ENCODE results near the gene SYNGAP1.

SYNGAP1 gene

DNA sequence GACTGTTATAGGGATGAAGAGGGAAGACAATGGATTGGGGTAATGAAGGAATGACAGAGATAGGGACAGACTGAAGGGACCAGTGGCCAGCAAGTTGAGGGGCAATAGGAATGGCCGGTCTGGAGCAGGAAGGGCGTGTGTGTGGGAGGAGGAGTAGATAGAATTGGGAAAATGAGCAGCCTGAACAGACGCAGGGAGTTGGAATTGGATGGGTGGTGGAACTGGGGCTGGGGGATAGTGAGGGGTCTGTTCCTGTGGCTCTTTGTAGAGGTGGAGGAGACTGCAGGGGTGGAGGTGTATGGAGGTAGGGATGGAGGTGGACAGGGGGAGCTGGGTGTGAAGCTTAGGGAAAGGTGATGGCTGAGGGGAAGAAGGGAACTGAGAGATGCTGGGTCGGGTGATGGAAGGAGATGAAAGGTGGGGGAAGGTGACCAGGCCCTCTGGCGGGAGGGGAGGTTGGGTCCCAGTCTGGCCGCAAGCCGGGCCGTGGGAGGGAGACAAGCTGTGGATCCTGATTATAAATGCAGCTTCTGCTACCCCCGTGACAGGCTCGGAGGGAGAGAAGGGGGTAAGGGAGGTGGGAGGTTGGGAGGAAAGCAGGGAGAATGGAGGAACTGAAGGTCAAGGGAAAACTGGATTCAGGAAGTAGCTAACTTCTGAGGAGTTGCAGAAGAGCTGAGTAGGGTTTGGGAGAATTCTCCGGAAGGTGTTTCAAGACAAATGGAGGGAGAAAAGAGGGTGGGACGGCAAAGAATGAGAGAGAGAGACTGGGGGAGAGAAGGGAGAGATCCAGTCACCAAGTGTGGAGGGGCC, 5.2 kb downstream of the SYNGAP1 start:
- DNase-seq: no peak

DNA sequence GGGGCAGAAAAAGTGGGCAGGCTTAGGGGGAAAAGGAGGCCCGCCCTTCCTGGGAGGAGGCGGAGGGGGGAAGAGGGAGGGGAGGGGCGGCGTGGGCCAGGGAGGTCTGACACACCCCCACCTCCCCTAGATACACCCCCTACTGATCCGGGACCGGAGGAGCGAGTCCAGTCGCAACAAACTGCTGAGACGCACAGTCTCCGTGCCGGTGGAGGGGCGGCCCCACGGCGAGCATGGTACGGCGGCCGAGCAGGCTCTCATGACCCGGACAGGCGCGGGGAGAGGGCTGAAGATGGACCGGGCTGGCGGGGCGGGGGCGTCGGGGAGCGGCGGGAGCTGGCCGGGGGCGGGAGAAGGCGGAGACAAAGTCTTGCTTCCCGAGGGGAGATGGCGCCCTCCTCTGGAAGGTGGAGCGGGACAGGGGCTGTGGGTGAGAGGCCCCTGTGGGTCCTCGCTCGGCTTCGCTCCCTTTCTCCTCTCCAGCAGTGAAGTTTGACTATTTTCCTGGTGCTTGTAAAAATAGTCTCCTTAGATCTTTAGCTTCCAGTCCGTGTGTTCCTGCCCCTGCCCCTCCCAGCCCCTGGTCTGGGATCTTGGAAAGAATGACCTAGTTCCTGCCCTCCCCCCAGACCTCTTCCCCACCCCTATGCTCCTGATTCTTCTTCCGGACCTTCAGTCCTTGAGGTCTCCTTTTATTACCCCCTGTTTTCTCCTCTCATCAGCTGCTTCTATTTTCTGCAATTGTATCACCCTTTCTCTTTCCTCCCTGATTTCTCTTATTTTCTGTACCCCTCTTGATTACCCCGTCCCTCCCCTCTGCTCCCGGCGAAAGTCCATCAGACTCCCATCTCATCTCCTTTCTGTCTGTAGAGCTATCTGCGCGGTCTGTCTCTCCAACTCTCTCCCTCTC, 6.1 kb downstream of the SYNGAP1 start:
- DNase-seq: peak; percentile 79

DNA sequence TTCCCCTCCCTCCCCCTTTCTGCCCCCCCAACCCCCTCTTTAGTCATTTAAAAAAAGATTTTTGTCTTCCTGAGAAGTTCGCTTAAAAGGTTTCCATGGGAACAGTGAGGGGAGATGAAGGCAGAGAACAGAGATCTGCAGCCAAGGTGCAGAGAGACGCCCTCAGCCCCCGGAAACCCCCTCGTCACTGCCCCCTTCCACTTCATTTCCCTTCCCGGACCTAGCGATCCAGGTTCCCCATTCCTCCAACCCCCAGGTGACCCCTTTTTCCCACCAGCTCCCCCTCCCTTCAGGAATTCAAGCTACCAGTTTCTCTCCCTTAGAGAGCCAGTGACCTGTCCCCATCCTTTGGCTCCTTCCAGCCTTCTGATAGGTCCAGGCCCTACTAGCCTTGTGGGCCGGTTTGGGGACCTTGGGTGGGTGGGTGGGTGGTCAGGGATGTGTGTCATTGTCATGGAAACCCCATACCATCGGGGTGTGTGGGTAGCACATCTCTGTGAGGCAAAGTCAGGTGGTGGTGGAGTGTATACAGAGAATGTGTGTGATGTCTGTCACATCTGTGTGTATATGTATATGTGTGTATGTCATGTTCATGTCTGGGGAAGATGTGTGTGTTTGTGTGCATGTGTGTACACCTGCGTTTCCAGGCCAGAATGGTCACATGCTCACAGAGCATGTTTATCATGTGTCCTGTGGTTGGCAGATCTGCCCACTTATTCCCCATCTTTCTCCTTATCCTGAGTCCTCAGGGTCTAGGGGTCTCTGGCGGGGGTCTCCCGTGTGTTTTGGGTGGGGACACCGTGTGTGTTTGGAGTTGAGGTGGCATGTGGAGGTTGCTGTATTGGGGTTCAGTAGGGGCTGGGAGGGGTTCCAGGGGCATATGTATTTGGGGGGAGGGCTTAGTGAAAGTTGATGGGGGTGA, 7.0 kb downstream of the SYNGAP1 start:
- peak; percentile 56 for DNase-seq

DNA sequence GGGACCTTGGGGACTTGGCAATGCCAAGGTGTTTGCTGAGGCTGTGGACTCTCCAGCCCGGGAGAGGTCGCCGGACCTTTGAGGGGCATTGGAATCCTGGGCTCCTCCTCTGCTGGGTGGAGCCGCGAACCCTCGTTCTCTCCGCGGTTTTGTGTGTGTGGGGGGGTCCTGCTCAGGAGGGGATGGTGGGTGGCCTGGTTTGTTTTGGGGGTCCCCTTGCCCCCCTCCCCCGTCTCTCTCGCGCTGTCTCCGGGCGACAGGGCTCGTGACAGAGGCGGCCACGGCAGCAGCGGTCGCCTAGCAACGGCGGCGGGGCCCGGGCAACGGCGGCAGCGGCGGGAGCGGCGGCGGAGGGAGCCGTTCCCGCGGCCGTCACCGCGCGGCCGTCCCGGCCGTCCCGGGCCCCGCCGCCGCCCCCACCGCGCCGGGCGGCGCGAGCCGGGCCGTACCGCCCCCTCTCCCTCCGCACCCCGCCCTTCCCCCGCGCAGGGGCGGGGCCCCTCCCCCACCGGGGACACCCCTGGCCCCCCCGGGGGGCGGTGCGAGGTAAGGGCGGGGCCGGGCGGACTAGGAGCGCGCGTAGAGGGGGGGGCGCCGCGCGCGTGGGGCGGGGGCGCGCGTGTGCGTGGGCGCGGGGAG, 7.8 kb downstream of the SYNGAP1 start:
- peak; percentile 62 for DNase-seq

DNA sequence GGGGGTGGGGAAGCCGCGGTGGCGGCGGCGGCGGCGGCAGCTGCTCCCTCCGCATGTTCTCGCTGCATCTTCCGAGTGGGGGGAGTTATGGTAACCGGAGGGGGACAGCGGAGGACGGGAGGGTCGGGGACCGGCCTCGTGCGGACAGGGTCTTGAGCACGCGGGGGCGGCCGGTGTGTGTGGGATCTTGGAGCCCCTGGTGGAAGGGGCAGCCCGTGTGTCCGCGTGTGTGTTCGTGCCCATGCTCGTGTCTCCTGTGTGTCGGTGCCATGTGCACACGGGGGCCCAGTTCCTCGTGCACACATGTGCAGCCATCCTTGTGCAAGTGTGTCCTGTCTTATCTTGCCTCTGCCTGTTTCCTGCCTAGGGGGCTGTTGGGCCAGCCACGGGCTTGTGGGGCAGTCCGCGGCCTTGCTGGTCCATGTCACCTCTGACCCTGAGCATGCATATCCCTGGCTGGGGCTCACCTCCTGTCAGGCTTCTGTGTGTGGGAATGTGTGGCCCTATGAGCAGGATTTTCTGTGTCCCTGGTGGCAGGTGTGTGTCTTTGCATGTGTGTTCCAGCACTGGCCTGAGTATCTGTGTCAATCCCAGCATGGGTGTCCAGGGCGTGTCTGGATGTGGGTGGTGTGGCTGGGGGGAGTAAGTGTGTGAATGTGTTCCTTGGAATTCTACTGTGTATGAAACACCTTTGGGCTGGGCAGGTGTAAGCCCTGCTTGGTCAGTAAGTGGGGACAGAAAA, 8.5 kb downstream of the SYNGAP1 start:
- peak; percentile 45 for DNase-seq

DNA sequence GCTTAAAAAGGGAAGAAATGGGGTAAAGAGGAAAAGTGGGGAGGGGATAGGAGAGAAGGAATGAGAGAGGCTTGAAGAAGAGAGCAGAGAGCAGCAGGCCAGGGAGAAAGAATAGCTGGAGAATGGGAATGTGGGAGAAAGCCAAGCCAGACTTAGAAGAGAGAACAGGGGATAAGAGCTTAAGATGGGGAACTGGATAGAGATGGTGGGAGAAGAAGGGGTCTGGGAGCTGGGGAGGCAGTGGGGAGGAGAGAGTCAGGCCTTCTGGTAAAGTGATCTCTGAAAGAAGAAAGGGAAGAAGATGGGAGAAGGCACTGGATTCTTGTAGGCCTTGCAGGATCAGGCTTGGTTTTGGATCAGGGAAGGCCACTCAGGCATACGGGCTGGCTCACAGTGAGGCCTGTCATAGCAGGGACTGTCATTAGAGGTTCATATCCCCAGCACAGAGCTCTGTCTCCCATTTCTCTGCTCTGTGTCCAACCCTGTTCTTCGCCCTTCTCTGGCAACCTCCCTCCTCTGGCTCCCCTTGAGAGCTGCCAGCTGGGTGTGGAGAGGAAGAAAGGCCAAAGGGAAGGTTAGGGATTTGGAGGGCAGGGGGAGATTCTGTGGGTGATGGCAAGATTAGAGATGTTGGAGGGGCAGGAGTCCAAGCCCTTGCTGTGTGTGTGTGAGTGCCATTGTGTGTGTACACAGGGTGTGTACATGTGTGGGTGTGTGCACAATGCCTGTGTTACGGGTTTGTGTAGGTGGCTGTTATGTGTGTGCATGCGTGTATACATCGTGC, 9.3 kb downstream of the SYNGAP1 start:
- DNase-seq: no peak

DNA sequence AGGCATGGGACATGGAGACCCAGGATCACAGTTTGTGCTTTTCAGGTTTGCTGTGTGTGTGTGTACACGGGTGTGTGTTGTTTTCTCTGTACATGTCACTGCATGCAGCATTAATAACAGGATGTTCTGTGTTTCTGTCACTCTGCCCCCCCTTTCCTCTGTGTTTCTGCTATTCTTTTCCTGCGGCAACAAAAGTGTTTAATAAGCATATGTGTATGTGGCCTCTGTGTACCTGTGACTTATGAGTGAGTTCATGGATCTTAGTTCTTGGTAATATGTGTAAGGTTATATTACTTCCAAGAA, 9.8 kb downstream of the SYNGAP1 start:
- peak; percentile 42 for DNase-seq

DNA sequence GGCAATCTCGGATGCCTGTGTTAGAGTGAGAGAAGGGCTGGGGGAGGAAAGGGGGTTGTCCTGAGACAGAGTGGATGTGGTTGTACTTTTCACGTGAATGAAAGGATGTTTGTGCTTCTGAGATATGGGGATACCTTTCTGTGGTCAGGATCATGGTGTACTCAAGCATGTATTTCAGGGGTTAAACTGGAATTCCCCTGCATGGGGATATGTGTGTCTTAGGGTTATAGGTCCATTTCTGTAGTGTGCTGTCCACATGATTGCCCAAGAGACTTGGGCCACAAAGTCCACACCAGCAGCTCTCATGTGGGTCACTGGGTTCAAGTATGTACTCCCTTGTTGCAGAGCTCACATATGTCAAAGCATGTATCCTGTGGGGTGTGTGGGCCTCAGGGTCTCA, 10.5 kb downstream of the SYNGAP1 start:
- DNase-seq: no peak

DNA sequence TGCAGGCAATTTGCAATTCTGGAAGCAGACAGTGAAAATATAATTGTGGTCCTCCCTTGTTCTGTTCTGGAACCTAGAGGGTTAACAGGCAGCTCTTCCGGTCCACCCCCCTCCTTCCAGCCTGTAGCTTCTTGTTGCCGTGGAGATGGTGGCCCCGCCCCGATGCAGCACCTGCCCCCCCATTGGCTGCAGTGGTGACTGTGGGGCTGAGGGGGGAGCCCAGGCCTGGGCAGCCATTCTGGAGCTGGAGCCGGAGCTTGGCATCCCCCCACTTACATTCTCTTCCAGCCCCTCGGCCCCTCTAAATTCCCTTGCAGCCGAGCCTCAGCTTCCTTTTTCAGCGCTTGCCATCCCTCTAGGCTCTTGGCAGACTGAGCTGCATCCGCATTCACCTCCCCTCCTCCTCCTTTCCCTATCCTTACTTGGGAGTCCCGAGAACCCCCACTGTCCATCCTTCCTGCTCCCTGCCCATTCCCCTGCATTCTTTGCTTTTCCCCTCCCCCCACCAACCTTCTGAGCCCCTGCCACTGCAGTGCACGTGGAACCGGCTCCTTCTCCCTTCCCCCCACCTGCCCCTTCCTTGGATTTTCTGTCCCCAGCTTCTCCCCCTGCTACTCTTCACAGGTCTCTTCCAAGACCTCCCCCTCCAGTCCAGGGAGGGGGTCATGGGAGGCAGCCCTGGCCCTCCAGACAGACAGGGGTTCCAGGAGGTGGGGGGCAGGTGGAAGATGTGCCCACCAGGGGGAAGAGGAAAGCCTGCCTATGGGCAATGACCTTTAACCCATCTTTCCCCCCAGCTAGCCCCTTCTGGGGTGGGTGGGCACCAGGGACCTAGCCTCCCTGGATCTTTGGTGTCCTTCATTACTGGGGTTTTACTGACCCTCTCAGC, 11.4 kb downstream of the SYNGAP1 start:
- peak; percentile 81 for DNase-seq

DNA sequence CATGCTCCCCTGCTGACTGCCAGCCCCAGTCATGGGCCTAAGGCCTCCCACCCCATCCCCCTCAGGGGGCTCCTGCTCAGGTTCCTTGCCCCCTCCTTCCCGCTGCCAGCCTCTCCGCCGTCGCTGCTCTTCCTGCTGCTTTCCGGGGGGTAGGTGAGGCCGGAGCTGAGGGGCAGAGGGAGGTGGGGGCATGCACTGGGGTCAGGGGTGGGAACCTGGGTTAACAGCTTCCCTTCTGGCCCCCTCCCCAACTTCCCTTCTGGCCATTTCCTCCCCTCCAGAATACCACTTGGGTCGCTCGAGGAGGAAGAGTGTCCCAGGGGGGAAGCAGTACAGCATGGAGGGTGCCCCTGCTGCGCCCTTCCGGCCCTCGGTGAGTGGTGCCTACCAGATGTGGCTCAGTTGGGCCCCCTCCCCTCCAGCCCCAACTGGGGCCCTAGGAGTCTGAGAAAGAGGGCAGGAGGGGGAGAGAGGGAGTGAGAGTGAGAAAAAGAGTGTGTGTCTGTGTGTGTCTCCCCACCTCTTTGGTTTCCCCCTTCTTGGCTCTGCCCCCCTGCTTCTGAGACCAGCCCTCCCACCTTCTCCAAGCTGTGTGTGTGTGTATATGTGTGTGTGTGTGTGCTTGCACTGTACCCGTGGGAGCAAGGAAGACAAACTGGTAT, 12.1 kb downstream of the SYNGAP1 start:
- no peak for DNase-seq

DNA sequence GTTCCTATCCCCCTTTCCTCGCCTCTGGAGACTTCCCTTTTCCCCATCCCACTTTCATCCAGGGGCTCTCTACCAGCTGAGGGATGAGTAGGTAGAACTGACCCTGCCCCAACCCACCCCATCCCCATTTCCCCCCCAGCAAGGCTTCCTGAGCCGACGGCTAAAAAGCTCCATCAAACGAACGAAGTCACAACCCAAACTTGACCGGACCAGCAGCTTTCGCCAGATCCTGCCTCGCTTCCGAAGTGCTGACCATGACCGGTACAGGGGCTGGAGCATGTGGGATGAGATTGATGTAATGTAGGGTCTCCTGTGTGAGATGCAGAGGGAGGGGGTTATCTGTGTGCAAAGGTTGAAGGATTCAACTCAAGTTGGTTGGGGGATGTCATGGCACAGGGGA, 12.7 kb downstream of the SYNGAP1 start:
- DNase-seq: no peak

DNA sequence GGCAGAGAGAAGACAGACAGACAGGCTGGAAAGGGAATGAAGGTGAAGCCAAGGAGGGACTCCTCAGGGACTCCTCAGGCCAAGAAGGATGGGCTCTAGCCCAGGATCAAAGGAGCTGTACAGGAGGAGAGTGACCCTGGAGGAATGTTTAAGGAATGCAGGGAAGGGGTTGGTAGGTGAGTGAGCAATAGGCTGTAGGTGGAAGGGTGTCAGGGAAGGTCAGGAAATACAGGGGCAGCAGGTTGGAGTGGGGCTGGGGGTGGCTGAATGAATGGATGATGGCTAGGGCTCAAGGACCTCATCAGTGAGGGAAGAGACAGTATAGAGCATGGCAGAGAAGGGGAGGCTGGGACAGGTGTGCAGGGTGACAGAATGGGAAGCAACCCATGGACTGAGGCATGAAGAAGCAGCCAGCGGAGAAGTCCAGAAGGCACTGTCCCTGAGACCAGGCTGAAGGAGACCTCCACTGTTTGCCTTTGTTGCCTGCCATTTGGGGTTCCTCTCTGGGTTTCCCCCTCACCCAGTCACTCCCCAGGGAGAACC, 13.2 kb downstream of the SYNGAP1 start:
- no peak for DNase-seq

DNA sequence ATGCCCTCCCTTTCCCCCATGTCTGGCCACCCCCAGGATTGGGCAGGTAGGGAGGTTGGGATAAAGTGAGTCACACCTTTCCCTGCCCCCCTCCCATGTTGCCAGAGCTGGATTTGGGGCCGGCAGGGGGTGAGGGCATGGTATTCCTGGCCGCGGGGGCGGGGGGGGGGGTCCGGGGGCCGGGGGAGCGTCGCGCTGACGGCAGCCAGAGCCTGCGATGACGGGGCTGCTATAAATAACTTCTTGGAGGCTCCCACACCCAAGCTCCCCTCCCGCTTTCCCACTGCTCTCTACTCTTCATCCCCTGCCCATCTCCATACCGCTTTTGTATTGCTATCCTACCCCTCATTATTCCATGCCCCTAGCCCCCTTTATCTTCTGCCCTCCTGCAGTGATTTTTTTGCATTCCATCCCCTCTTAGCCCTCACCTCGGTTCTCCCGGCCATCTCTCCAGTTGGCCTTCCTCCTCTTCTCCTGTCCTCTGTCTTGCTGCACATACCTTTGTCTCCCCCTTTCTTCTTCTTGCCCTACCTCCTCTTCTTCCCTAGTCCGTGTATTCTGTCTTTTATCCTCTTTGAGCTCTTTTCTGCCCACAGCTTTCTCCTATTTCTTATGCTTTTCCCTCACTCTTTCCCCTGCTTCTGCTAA, 13.8 kb downstream of the SYNGAP1 start:
- DNase-seq: no peak

DNA sequence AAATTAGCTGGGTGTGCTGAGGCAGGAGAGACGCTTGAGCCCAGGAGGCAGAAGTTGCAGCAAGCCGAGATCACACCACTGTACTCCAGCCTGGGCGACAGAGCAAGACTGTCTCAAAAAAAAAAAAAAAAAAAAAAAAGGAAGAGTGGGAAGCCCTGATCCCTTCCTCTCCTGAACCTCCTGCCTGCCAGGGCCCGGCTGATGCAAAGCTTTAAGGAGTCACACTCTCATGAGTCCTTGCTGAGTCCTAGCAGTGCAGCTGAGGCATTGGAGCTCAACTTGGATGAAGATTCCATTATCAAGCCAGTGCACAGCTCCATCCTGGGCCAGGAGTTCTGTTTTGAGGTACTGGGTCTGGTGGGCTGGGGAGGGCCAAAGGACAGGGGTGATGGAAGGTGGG, 15.1 kb downstream of the SYNGAP1 start:
- no peak for DNase-seq

DNA sequence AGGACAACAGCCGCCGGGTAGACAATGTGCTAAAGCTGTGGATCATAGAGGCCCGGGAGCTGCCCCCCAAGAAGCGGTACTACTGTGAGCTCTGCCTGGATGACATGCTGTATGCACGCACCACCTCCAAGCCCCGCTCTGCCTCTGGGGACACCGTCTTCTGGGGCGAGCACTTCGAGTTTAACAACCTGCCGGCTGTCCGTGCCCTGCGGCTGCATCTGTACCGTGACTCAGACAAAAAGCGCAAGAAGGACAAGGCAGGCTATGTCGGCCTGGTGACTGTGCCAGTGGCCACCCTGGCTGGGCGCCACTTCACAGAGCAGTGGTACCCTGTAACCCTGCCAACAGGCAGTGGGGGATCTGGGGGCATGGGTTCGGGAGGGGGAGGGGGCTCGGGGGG, 17.8 kb downstream of the SYNGAP1 start:
- no peak for DNase-seq

DNA sequence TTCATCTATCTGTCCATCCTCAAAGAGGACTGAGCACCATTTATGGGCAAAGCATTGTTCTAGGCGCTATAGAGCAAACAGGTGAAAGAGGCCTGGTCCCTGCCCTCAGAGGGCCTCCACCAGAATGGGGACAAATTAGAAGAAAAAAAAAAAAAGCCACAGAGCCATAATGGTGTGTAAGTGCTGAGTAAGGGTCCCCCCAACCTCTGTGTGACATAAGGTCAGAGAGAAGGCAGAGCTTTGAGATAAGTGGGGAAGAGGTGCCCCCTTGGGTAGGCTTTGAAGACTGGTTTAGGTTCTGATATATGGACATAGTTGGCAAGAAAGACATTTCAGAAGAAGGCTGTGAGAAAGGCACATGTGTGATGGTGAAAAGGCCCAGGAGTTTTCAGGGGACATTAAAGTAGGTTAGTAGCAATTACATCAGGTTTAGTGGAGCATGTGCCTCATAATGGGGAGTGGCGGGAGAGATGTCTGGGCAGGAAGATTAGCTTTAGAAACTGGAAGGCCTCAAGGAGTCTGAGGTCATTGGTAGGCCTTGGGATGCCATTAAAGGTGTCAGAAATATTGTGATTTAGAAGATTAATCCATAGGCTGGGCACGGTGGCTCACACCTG, 19.2 kb downstream of the SYNGAP1 start:
- no peak for DNase-seq

DNA sequence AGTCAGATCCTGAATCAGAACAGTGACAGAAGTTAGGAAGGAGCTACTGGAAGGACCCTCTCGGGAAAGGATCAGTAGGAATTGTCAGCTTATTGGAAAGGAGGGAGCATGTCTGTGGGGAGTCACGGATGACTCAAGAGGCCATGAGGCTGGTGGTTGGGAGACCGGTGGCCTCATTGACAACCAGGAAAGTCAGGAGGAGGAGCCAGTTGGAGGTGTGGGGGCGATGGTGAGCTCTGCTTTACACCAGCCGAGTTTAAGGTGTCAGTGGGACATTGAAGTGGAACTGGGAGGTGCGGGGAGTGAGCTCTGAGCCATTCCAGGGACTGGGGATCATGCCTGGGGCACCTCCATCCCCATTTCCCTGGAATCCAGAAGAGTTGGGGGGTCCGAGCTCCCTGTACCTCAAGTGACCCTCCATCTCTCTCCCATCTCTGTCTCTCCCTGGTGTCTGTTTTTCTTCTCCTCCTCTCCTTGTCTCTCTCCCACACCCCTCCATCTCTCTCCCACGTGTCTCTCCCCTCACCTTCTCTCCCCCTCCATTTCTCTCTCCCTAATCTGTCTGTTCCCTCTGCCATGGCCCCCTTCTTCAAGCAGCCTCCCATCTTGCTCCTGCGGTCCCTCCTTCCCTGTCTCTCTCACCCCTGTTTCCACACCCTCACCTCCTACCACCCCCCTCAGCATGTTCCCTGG, 20.2 kb downstream of the SYNGAP1 start:
- DNase-seq: no peak

Data from central memory CD4-positive, alpha-beta T cell (primary cell).